Right atrium auricular region (tissue), 2 donors: Measurements from ENCODE around the gene C22orf23. TPM values are rescaled to one million over a fixed set of nuclear protein-coding genes. Genes with fewer than 3 reads are reported as not detected.

Source experiments
- DNase-seq: peaks from one replicate; pipeline ENCODE4 v3.0.0-alpha.2; 2019; ENCODE audit warnings: low spot score
- H3K27ac ChIP-seq, 2 donors: fragments of 200-600 bp; sonication (generic); 1 replicate in 1 of 2; 2 replicates in 1 of 2; pipeline ENCODE4 v1.5.1; 2016 to 2019
- H3K27me3 ChIP-seq, 2 donors: fragments of 200-600 bp; sonication (generic); one replicate each; pipeline versions ENCODE4 v1.5.1 to v1.6.0; 2017 to 2019
- H3K36me3 ChIP-seq: fragments of 200-600 bp; sonication (generic); one replicate; pipeline ENCODE4 v1.5.1; 2016
- H3K4me1 ChIP-seq, 2 donors: fragments of 200-600 bp; sonication (generic); one replicate each; pipeline versions ENCODE4 v1.5.1 to v1.6.0; 2017 to 2019
- H3K4me3 ChIP-seq, 2 donors: fragments of 200-600 bp; sonication (generic); 1 replicate in 1 of 2; 2 replicates in 1 of 2; pipeline ENCODE4 v1.5.1; 2017 to 2019; ENCODE audit warnings: mild to moderate bottlenecking in 1 of 2, moderate library complexity in 1 of 2
- H3K9me3 ChIP-seq, 2 donors: fragments of 200-600 bp; sonication (generic); one replicate each; pipeline ENCODE4 v1.5.1; 2019
- CTCF ChIP-seq, 2 donors: fragments of 200-600 bp; sonication (generic); IDR thresholded peaks; one replicate each; pipeline ENCODE4 v1.5.1; 2019; ENCODE audit warnings: antibody characterized with exemption in 2 of 2
- total RNA-seq, 2 donors: library from RNA; depleted of rRNA; stranded (reverse); fragments of >200 nt; gene quantifications; one replicate each; pipeline ENCODE4 v1.1.0, GENCODE V29; 2016

C22orf23 gene
- total RNA-seq, 2 donors from 2014 or later: 0.39 TPM; not detected in 1

GRCh38 chr22:37970864-37971263 lies 17.5 kb upstream of the C22orf23 start:
- Histone ChIP-seq H3K9me3 (no peaks in the 10 kb centered on the region), H3K36me3 (peaks cover 20% of the 10 kb centered on the region), H3K4me1 (peaks cover 0 to 6% of the 10 kb centered on the region in 2 donors), H3K4me3 (no peak overlapping the region), H3K27me3 (no peaks in the 10 kb centered on the region), H3K27ac (no peak overlapping the region)
- TF ChIP-seq CTCF (IDR thresholded peaks at IDR 0.05): no peak
- no peak for DNase-seq

GRCh38 chr22:37968452-37969251 lies 15.3 kb upstream of the C22orf23 start:
- Histone ChIP-seq H3K36me3 (peaks cover 20% of the 10 kb centered on the region), H3K27ac (no peak overlapping the region)

GRCh38 chr22:37967637-37968451 lies 14.4 kb upstream of the C22orf23 start:
- Histone ChIP-seq H3K4me3 (no peak overlapping the region), H3K27ac (no peak overlapping the region), H3K36me3 (peaks cover 20% of the 10 kb centered on the region), H3K9me3 (no peaks in the 10 kb centered on the region), H3K27me3 (no peaks in the 10 kb centered on the region), H3K4me1 (peaks cover 0 to 14% of the 10 kb centered on the region in 2 donors)
- no peak for DNase-seq
- no peak for TF ChIP-seq CTCF (IDR thresholded peaks at IDR 0.05)

More at GRCh38 chr22:37968452-37969251, 15.3 kb upstream of the C22orf23 start:
- H3K9me3 ChIP-seq: no peaks in the 10 kb centered on the region
- no peak for TF ChIP-seq CTCF (IDR thresholded peaks at IDR 0.05)
- no peak for DNase-seq
- H3K4me3 ChIP-seq: no peak overlapping the region
- H3K4me1 ChIP-seq: peaks cover 0 to 14% of the 10 kb centered on the region in 2 donors
- H3K27me3 ChIP-seq: no peaks in the 10 kb centered on the region

DNA sequence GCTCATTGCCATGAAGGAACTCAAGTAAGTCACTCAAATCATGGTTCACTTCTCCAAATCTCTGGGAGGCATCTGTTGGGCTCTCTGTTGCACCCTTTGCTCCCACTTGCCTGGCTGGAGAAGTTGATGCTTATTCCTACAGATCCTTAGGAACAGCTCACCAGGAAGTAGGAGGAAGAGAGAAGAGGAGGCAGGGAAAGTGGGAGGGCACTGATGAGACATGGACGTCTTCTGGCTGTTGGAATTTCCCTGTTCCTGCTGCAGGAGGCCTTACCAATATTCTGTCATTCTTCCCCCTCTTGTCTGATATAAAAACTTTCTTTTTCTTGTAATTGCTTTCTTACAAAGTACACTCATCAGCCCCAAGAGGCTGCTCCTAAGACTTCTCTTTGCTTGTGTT lies 13.7 kb upstream of the C22orf23 start:
- H3K4me3 ChIP-seq: no peak overlapping the region
- no peak for TF ChIP-seq CTCF (IDR thresholded peaks at IDR 0.05)
- H3K4me1 ChIP-seq: peaks cover 0 to 14% of the 10 kb centered on the region in 2 donors
- H3K9me3 ChIP-seq: no peaks in the 10 kb centered on the region
- H3K27ac ChIP-seq: no peak overlapping the region
- no peaks in the 10 kb centered on the region for H3K27me3 ChIP-seq
- DNase-seq: no peak
- peaks cover 26% of the 10 kb centered on the region for H3K36me3 ChIP-seq

GRCh38 chr22:37965940-37966664 lies 12.7 kb upstream of the C22orf23 start:
- Histone ChIP-seq H3K4me3 (no peak overlapping the region), H3K9me3 (no peaks in the 10 kb centered on the region), H3K27me3 (no peaks in the 10 kb centered on the region), H3K36me3 (peaks cover 36% of the 10 kb centered on the region), H3K4me1 (peaks cover 0 to 14% of the 10 kb centered on the region in 2 donors), H3K27ac (no peak overlapping the region)
- DNase-seq: no peak
- no peak for TF ChIP-seq CTCF (IDR thresholded peaks at IDR 0.05)
